Esophagus squamous epithelium (tissue), 4 donors: ENCODE measurements around the gene NPY5R.

Source experiments
- POLR2A ChIP-seq, 4 donors: fragments of 450-650 bp; IDR thresholded peaks; one replicate each; pipeline ENCODE4 v1.6.1; 2017; ENCODE audit warnings: antibody characterized with exemption in 4 of 4, mild to moderate bottlenecking in 4 of 4, moderate library complexity in 3 of 4
- TF ChIP-seq, protein P1 (sequence below), 6 experiments: fragments of 450-650 bp in 4 of 6; fragments of 200-600 bp in 2 of 6; sonication (generic) in 2 of 6; IDR thresholded peaks; one replicate each; pipeline ENCODE4 v1.5.1; 2016 to 2019; ENCODE audit warnings: antibody characterized with exemption in 6 of 6, mild to moderate bottlenecking in 4 of 6, moderate library complexity in 4 of 6

DNA sequence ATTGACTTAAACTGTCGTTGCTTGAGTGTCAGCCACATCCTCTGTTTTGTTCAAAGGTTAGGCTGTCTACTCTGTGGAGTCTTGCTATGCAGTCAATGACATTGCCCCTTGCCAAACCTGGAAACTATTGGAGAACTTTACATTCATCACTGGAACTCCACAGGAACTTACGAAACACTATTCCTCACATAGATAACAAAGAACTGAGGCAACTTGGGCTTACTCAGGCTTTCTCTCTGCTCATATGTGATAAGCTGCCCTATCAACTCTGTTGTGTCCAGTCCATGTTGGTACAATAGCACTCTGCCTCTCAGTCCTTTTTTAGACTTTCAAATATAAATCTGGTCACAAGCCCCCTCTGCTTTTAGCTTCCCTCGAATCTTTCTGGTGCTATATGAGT is 9.4 kb downstream of the NPY5R start:
- TF ChIP-seq POLR2A (IDR thresholded peaks at IDR 0.05), result no peak
- TF ChIP-seq, protein P1, sequence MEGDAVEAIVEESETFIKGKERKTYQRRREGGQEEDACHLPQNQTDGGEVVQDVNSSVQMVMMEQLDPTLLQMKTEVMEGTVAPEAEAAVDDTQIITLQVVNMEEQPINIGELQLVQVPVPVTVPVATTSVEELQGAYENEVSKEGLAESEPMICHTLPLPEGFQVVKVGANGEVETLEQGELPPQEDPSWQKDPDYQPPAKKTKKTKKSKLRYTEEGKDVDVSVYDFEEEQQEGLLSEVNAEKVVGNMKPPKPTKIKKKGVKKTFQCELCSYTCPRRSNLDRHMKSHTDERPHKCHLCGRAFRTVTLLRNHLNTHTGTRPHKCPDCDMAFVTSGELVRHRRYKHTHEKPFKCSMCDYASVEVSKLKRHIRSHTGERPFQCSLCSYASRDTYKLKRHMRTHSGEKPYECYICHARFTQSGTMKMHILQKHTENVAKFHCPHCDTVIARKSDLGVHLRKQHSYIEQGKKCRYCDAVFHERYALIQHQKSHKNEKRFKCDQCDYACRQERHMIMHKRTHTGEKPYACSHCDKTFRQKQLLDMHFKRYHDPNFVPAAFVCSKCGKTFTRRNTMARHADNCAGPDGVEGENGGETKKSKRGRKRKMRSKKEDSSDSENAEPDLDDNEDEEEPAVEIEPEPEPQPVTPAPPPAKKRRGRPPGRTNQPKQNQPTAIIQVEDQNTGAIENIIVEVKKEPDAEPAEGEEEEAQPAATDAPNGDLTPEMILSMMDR (IDR thresholded peaks at IDR 0.05), result no peak
